DMS153 (cell line): Measurements from ENCODE around the gene RAB2B.
A peak's percentile ranks its signal among the peaks of the same experiment; 100 is the strongest.
"Not testable (repeated sequence)": the region's sequence is repeated elsewhere in the genome, so short reads cannot be mapped to it uniquely, and the experiment has no call there.

Experiments
- DNase-seq: peaks from one replicate; lab custom pipeline; 2025; lab: John Stamatoyannopoulos, UW

RAB2B gene

GRCh38 chr14:21486640-21487087, 9.9 kb upstream of the RAB2B start:
- no peak for DNase-seq

- DNase-seq: no peak
Observed at GRCh38 chr14:21476523-21476924, 235 bp downstream of the RAB2B start.

- no peak for DNase-seq
Observed at GRCh38 chr14:21475767-21476522, 814 bp downstream of the RAB2B start.

GRCh38 chr14:21467616-21468015, 9.1 kb downstream of the RAB2B start:
- DNase-seq: no peak

- DNase-seq: peak; percentile 100
Observed at GRCh38 chr14:21455912-21456667, 20.7 kb downstream of the RAB2B start, which contains the start of gene CHD8. Gene CHD8, minus strand, starts transcription at chr14:21456123. Its CDS starts 24,480 bp downstream, at chr14:21431643.

GRCh38 chr14:21455592-21455911, 21.2 kb downstream of the RAB2B start:
- DNase-seq: no peak

- DNase-seq: no peak
Observed at GRCh38 chr14:21454843-21455544, 21.8 kb downstream of the RAB2B start.

- DNase-seq: no peak
Observed at GRCh38 chr14:21449899-21450216, 26.9 kb downstream of the RAB2B start.

GRCh38 chr14:21442657-21443056, 34.1 kb downstream of the RAB2B start:
- not testable (repeated sequence) for DNase-seq

GRCh38 chr14:21440859-21441258, 35.9 kb downstream of the RAB2B start:
- no peak for DNase-seq

- DNase-seq: peak; percentile 97
Observed at GRCh38 chr14:21437063-21437901, 39.5 kb downstream of the RAB2B start.

- DNase-seq: no peak
Observed at GRCh38 chr14:21436567-21437062, 40.1 kb downstream of the RAB2B start.

GRCh38 chr14:21431126-21431525, 45.6 kb downstream of the RAB2B start:
- DNase-seq: no peak

GRCh38 chr14:21428930-21429329, 47.8 kb downstream of the RAB2B start:
- no peak for DNase-seq

- DNase-seq: no peak
Observed at GRCh38 chr14:21426692-21427091, 50.1 kb downstream of the RAB2B start.

- DNase-seq: no peak
Observed at GRCh38 chr14:21419528-21419927, 57.2 kb downstream of the RAB2B start.

- DNase-seq: no peak
Observed at GRCh38 chr14:21415329-21415728, 61.4 kb downstream of the RAB2B start.

- DNase-seq: no peak
Observed at GRCh38 chr14:21414137-21414631, 62.6 kb downstream of the RAB2B start.
